Measurements from ENCODE around the gene NCAM1. TPM values are rescaled to one million over a fixed set of nuclear protein-coding genes. Genes with fewer than 3 reads are reported as not detected.
"Not testable (repeated sequence)": the region's sequence is repeated elsewhere in the genome, so short reads cannot be mapped to it uniquely, and the experiment has no call there.

Gene NCAM1
- total RNA-seq, 1 donor from 2014 or later, result not detected

DNA sequence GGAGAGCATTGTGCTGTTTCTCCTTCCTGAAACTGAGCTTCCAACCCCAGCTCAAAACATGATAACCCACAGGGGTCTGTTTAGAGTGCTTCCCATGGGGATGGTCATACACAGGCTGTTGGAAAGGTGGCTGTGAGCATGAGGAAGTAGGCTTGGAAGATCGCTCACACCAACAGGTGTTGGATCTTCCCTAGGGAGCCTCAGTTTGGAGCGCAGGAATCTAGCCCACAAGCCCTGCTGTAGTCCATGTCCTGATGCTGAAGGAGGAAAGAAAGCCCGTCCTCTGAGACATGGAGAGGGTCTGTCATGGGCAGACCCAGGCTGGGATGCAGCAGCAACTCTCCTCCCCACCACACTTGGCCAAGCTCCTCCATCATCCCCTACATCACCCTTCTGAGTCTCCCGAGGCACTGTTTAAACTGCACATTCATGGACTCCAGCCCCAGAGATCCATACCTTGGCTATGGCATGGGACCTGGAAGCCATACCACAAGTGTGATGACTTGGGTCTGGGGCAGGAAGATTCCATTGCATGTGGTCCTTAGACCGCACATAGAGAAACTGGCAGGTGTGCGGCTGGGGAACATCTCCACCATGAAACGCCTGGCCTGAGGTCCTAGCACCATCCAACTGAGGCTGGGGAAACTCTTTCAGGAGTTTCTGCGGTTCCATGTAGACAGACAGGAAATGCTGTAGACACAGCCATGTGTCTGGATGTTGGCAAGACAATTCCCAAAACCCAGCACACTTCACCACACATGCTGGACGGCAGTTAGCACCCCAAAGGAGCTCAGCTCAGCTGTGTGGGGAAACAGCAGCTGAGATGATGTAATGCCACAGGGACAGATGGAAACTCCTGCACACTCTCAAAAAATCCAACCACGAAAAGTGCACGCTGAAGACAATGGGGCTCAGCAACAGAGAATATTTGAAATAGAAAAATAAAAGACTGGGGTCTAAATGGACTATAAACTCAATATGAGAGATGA lies 325.6 kb downstream of the NCAM1 start:
- no peaks in the 10 kb centered on the region for H3K27me3 Mint-ChIP-seq (ENCODE audit: insufficient read depth)
- no peak overlapping the region for H3K4me3 Mint-ChIP-seq
- DNase-seq (ENCODE audit: low spot score), result no peak
- intact Hi-C loops (cut with micrococcal nuclease), result loop anchor here (5.0 kb wide), 1 partner anchor 325 kb away; the partner anchor contains the start of gene NCAM1
- no peak overlapping the region for H3K27ac Mint-ChIP-seq
- H3K9me3 Mint-ChIP-seq, result no peaks in the 10 kb centered on the region
- no peaks in the 10 kb centered on the region for H3K36me3 Mint-ChIP-seq (ENCODE audit: low read depth)
- no peaks in the 10 kb centered on the region for H3K4me1 Mint-ChIP-seq (ENCODE audit: low read depth)

DNA sequence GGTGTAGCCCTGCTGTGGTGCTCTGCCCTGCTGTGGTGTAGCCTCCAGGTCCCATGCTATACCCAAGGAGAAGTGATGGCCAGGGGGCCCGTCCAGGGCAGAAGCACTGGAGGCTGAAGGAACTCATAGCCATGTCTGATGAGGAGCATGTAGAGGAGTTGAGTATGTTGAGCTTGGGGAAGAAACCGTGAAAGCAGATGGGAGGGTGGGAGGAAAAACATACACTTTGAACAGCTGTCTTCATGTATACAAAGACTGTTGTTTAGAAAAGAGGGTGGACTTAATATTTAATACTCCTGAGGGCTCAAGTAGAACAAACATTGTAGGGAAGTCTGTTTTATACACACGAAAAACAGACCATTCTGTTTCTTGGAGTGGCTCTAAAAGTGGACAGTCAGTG lies 326.6 kb downstream of the NCAM1 start:
- intact Hi-C loops (cut with micrococcal nuclease), result loop anchor here (5.0 kb wide), 1 partner anchor 326 kb away; the partner anchor contains the start of gene NCAM1
- Mint-ChIP-seq H3K36me3 (ENCODE audit: low read depth) (no peaks in the 10 kb centered on the region), H3K9me3 (no peaks in the 10 kb centered on the region), H3K27ac (no peak overlapping the region), H3K27me3 (ENCODE audit: insufficient read depth) (no peaks in the 10 kb centered on the region), H3K4me1 (ENCODE audit: low read depth) (no peaks in the 10 kb centered on the region), H3K4me3 (no peak overlapping the region)
- no peak for DNase-seq (ENCODE audit: low spot score)

DNA sequence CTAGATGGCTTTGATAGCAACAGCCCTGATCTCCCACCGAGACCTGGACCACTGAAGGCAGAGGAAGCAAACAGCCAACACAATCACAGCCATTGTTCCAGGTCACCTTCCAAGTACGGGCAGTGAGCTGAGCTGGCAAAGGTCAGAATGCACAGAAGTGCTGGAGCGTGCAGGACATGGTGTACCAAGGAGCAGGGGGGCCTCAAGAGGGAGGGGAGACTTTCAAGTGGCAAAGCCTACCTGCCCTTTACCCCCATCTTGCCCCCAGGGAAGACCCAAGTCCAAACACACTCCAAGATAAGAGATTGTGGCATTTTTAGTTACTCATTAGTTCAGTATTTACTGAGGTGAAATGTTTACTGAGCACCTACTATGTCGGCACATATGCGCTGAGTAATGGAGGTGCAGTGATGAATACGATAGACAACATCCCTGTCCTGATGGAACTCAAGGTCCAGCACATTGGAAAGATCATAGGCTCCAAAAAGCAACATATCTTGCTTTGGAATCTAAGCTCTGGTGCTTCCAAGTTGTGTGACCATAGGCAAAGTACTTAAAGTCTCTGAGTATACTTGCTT lies 327.2 kb downstream of the NCAM1 start:
- Mint-ChIP-seq H3K36me3 (ENCODE audit: low read depth) (no peaks in the 10 kb centered on the region), H3K9me3 (no peaks in the 10 kb centered on the region), H3K27me3 (ENCODE audit: insufficient read depth) (no peaks in the 10 kb centered on the region), H3K27ac (no peak overlapping the region), H3K4me1 (ENCODE audit: low read depth) (no peaks in the 10 kb centered on the region), H3K4me3 (no peak overlapping the region)
- no peak for DNase-seq (ENCODE audit: low spot score)
- intact Hi-C loops (cut with micrococcal nuclease), result loop anchor here (5.0 kb wide), 1 partner anchor 326 kb away; the partner anchor contains the start of gene NCAM1

- Mint-ChIP-seq H3K27me3 (ENCODE audit: insufficient read depth) (peaks cover 4% of the 10 kb centered on the region), H3K4me3 (no peak overlapping the region), H3K27ac (no peak overlapping the region), H3K4me1 (ENCODE audit: low read depth) (no peaks in the 10 kb centered on the region), H3K36me3 (ENCODE audit: low read depth) (no peaks in the 10 kb centered on the region), H3K9me3 (no peaks in the 10 kb centered on the region)
- DNase-seq (ENCODE audit: low spot score), result peak; percentile 52
- intact Hi-C loops (cut with micrococcal nuclease), result loop anchor here (1.0 to 5.0 kb wide), 4 partner anchors 327 to 1070 kb away; partner anchors contain the start of gene NCAM1
Observed at GRCh38 chr11:113289431-113290187, 328.4 kb downstream of the NCAM1 start.

GRCh38 chr11:113293936-113294335 lies 332.7 kb downstream of the NCAM1 start:
- peaks cover 16% of the 10 kb centered on the region for H3K27me3 Mint-ChIP-seq (ENCODE audit: insufficient read depth)
- intact Hi-C loops (cut with micrococcal nuclease), result no loop called here
- no peaks in the 10 kb centered on the region for H3K4me1 Mint-ChIP-seq (ENCODE audit: low read depth)
- H3K4me3 Mint-ChIP-seq, result no peak overlapping the region
- no peaks in the 10 kb centered on the region for H3K9me3 Mint-ChIP-seq
- H3K27ac Mint-ChIP-seq, result no peak overlapping the region
- no peak for DNase-seq (ENCODE audit: low spot score)
- H3K36me3 Mint-ChIP-seq (ENCODE audit: low read depth), result no peaks in the 10 kb centered on the region

GRCh38 chr11:113295993-113296392 lies 334.8 kb downstream of the NCAM1 start:
- Mint-ChIP-seq H3K27ac (no peak overlapping the region), H3K36me3 (ENCODE audit: low read depth) (no peaks in the 10 kb centered on the region), H3K27me3 (ENCODE audit: insufficient read depth) (peaks cover 32% of the 10 kb centered on the region), H3K9me3 (no peaks in the 10 kb centered on the region), H3K4me3 (no peak overlapping the region), H3K4me1 (ENCODE audit: low read depth) (no peaks in the 10 kb centered on the region)
- no peak for DNase-seq (ENCODE audit: low spot score)
- intact Hi-C loops (cut with micrococcal nuclease), result no loop called here

DNA sequence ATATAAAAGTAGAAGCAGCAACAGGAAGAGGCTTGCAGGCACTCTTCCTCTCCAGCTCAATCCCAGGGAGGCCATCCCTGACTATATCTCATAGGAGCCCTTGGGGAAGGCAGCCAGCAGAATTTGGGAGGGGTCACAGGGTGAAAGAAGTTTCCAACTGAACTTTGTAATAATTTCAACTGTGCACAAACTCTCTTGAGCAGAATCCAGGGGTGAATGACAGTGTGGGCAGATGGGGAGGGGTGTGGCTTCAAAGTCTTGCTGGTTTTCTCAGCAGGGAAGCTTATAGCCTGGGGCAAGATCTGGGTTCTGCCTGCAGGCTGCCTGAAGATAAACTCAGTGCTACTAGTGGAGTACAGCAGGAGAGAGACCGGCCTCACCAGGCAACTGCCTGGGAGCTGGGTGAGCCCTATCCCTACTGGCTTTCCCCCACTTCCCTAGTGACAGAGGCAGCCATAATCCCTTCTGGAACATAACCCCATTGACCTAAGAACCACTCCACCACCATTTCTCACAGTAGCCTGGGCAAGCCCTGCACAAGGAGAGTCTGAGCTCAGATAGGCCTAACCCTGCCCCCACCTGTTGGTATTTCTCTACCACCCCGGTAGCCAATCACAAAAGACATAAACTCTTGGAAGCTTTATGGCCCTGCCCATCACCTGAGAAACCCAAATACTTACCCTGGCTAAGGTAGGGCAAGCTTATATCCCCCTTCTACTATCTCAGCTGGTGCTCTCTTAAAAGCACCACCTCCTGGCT lies 335.4 kb downstream of the NCAM1 start:
- no peaks in the 10 kb centered on the region for H3K36me3 Mint-ChIP-seq (ENCODE audit: low read depth)
- intact Hi-C loops (cut with micrococcal nuclease), result no loop called here
- H3K4me1 Mint-ChIP-seq (ENCODE audit: low read depth), result no peaks in the 10 kb centered on the region
- H3K27ac Mint-ChIP-seq, result no peak overlapping the region
- H3K27me3 Mint-ChIP-seq (ENCODE audit: insufficient read depth), result peaks cover 34% of the 10 kb centered on the region
- H3K4me3 Mint-ChIP-seq, result no peak overlapping the region
- no peaks in the 10 kb centered on the region for H3K9me3 Mint-ChIP-seq
- no peak for DNase-seq (ENCODE audit: low spot score)

DNA sequence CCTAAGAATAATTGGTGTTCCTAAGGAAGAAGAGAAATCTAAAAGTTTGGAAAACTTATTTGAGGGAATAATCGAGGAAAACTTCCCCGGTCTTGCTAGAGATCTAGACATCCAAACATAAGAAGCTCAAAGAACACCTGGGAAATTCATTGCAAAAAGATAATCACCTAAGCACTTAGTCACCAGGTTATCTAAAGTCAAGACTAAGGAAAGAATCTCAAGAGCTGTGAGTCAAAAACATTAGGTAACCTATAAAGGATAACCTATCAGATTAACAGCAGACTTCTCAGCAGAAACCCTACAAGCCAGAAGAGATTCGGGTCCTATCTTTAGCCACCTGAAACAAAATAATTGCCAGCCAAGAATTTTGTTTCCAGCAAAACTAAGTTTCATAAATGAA lies 337.3 kb downstream of the NCAM1 start:
- H3K4me3 Mint-ChIP-seq; H3K36me3 Mint-ChIP-seq (ENCODE audit: low read depth); intact Hi-C loops (cut with micrococcal nuclease); DNase-seq (ENCODE audit: low spot score); H3K4me1 Mint-ChIP-seq (ENCODE audit: low read depth); H3K9me3 Mint-ChIP-seq; H3K27ac Mint-ChIP-seq: not testable (repeated sequence)
- peaks cover 45% of the 10 kb centered on the region for H3K27me3 Mint-ChIP-seq (ENCODE audit: insufficient read depth)

DNA sequence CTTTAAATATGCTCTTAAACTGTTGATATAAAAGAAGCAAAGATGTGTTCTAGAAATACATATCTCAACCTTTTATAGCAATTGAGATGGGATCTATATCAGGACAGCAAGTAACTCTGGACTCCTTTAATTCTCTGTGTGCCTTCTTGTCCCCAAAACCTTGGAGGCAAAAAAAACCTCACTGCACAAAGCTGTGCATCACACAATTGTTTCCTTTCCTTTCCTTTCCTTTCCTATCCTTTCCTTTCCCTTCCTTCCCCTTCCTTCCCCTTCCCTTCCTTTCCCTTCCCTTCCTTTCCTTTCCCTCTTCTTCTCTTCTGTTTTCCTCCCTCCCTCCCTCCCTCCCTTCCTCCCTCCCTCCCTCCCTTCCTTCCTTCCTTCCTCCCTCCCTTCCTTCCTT lies 343.7 kb downstream of the NCAM1 start:
- H3K36me3 Mint-ChIP-seq (ENCODE audit: low read depth), result no peaks in the 10 kb centered on the region
- no peak overlapping the region for H3K4me3 Mint-ChIP-seq
- no peaks in the 10 kb centered on the region for H3K4me1 Mint-ChIP-seq (ENCODE audit: low read depth)
- DNase-seq (ENCODE audit: low spot score), result no peak
- intact Hi-C loops (cut with micrococcal nuclease), result loop anchor here (1.0 to 10.0 kb wide), 5 partner anchors 227 to 960 kb away; partner anchors contain the start of gene ZW10
- H3K27ac Mint-ChIP-seq, result no peak overlapping the region
- H3K9me3 Mint-ChIP-seq, result no peaks in the 10 kb centered on the region
- H3K27me3 Mint-ChIP-seq (ENCODE audit: insufficient read depth), result peaks cover 19% of the 10 kb centered on the region

DNA sequence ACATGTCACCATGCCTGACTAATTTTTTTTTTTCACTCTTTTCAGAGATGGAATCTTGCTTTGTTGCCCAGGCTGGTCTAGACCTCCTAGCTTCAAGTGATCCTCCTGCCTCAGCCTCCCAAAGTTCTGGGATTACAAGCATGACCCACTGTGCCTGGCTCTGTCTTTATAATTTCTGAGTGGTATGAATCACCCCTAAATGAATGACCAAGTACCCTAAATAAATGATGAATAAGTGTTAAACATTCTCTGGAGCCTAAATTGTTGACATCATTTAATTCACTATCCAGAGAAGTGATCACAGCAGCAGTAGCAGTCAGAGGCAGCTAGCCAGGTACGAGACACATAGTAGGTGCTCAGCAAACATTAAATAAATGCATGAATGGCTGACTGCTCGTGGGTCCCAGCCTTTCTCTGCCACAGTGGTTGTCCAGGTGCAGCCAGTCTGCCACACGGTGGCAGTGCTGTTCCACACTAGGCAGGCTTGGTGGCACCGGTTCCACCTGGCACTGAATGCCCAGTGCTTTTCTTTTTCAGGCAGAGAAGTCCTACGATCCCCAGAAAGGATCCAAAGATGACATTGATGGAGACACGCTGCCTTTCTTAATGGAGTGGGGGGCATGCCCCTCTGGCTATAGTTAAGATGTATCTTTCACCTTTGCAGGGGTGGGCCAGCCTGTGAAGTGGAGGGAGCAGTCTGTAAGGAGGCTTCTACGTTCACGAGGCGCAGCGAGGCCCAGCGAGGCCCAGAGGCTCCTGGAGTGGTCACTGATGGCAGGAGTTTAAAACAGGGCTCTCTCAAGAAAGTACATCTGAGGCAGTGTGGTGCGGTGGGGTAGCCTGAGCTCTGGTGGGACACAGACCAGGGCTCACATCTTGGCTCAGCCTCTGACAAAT lies 344.5 kb downstream of the NCAM1 start:
- no peak overlapping the region for H3K27ac Mint-ChIP-seq
- intact Hi-C loops (cut with micrococcal nuclease), result loop anchor here (1.0 to 10.0 kb wide), 5 partner anchors 227 to 959 kb away; partner anchors contain the start of gene ZW10
- H3K36me3 Mint-ChIP-seq (ENCODE audit: low read depth), result no peaks in the 10 kb centered on the region

DNA sequence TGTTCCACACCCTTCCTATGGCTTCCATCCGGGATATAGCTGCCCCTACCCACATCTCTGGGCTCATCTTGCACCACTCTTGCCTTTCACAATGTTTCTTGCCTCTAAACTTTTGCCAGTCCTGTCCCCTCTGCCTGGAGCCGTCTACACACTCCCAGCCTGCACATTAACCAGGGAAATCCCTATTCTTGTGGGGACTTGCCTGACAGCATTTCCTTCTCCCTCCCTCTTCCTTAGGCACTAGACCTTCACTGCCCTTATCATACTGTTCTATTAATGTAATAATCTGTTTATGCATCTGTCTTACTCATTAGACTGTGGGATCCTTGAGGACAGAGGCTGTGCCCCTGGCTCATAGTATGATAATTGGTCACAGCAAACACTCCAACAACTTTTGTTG lies 347.4 kb downstream of the NCAM1 start:
- no peak for DNase-seq (ENCODE audit: low spot score)
- intact Hi-C loops (cut with micrococcal nuclease), result loop anchor here (10.0 kb wide), 1 partner anchor 956 kb away; no protein-coding TSS in a partner anchor
- H3K27me3 Mint-ChIP-seq (ENCODE audit: insufficient read depth), result no peaks in the 10 kb centered on the region
- H3K4me1 Mint-ChIP-seq (ENCODE audit: low read depth), result peaks cover 4% of the 10 kb centered on the region
- no peaks in the 10 kb centered on the region for H3K36me3 Mint-ChIP-seq (ENCODE audit: low read depth)
- no peaks in the 10 kb centered on the region for H3K9me3 Mint-ChIP-seq
- H3K4me3 Mint-ChIP-seq, result no peak overlapping the region
- no peak overlapping the region for H3K27ac Mint-ChIP-seq

More for the DNA sequence above, 344.5 kb downstream of the NCAM1 start:
- Mint-ChIP-seq H3K9me3 (no peaks in the 10 kb centered on the region), H3K27me3 (ENCODE audit: insufficient read depth) (peaks cover 16% of the 10 kb centered on the region), H3K4me1 (ENCODE audit: low read depth) (no peaks in the 10 kb centered on the region), H3K4me3 (no peak overlapping the region)
- peak; percentile 51 for DNase-seq (ENCODE audit: low spot score)

Data from activated T-helper 1 cell treated with anti-CD3 and anti-CD28 coated beads, Interleukin-12 subunit alpha, Interleukin-12 subunit beta, Interleukin-2, Interleukin-4 antibody, amounts not matched to agents 30 ng/mL and 10 ng/mL and 1 ng/mL, durations not matched to agents 14 hours and 24 hours and 36 hours (primary cell).